Neural progenitor cell (in vitro differentiated cells): ENCODE results near the gene CD44. TPM values are rescaled to one million over a fixed set of nuclear protein-coding genes. Genes with fewer than 3 reads are reported as not detected.

Experiments
- DNase-seq: peaks from one replicate; pipeline ENCODE4 v3.0.0-alpha.2; 2016; ENCODE audit warnings: low spot score
- H2AFZ ChIP-seq: fragments of 200-600 bp; sonication (generic); replicated peaks from 2 replicates; pipeline ENCODE4 v1.6.1; 2016; ENCODE audit warnings: antibody characterized with exemption
- H3F3A ChIP-seq: fragments of 200-600 bp; sonication (generic); 2 replicates; pipeline ENCODE4 v1.6.1; 2016; ENCODE audit warnings: antibody characterized with exemption, low read depth
- H3K27ac ChIP-seq: fragments of 200-600 bp; sonication (generic); 2 replicates; pipeline ENCODE4 v1.5.1; 2016; ENCODE audit warnings: mild to moderate bottlenecking
- H3K27me3 ChIP-seq: fragments of 200-600 bp; sonication (generic); 2 replicates; pipeline ENCODE4 v1.6.1; 2016; ENCODE audit warnings: mild to moderate bottlenecking, moderate library complexity
- H3K36me3 ChIP-seq: fragments of 200-600 bp; sonication (generic); 2 replicates; pipeline ENCODE4 v1.5.1; 2016
- H3K4me1 ChIP-seq: fragments of 200-600 bp; sonication (generic); 2 replicates; pipeline ENCODE4 v1.6.1; 2016; ENCODE audit warnings: mixed run types
- H3K4me2 ChIP-seq: fragments of 200-600 bp; sonication (generic); 2 replicates; pipeline ENCODE4 v1.6.1; 2016
- H3K4me3 ChIP-seq: fragments of 200-600 bp; sonication (generic); 2 replicates; pipeline ENCODE4 v1.5.1; 2016
- H3K79me2 ChIP-seq: fragments of 200-600 bp; sonication (generic); 2 replicates; pipeline ENCODE4 v1.6.1; 2016; ENCODE audit warnings: low read depth
- H3K9ac ChIP-seq: fragments of 200-600 bp; sonication (generic); 2 replicates; pipeline ENCODE4 v1.6.1; 2016
- H3K9me3 ChIP-seq: fragments of 200-600 bp; sonication (generic); 2 replicates; pipeline ENCODE4 v1.5.1; 2016; ENCODE audit warnings: low read depth
- H4K20me1 ChIP-seq: fragments of 200-600 bp; sonication (generic); 2 replicates; pipeline ENCODE4 v1.6.1; 2016; ENCODE audit warnings: low read depth
- H3K27ac Mint-ChIP-seq: 3 replicates; pipeline ENCODE4 v1.8.0; 2021; ENCODE audit warnings: mixed read lengths
- H3K27me3 Mint-ChIP-seq: 2 replicates; pipeline ENCODE4 v1.8.0; 2022; ENCODE audit warnings: low read depth, mild to moderate bottlenecking, inconsistent platforms, moderate library complexity, mixed read lengths; ENCODE audit not compliant: insufficient read depth
- H3K36me3 Mint-ChIP-seq: 3 replicates; pipeline ENCODE4 v1.8.0; 2021; ENCODE audit warnings: mixed read lengths
- H3K4me1 Mint-ChIP-seq: 3 replicates; pipeline ENCODE4 v1.8.0; 2021; ENCODE audit warnings: mixed read lengths
- H3K4me3 Mint-ChIP-seq: 3 replicates; pipeline ENCODE4 v1.8.0; 2021; ENCODE audit warnings: mild to moderate bottlenecking, moderate library complexity, mixed read lengths
- H3K9me3 Mint-ChIP-seq: 3 replicates; pipeline ENCODE4 v1.8.0; 2020; ENCODE audit warnings: mixed read lengths
- EZH2 ChIP-seq: fragments of 200-600 bp; sonication (generic); IDR thresholded peaks from 2 replicates; pipeline ENCODE4 v1.6.1; 2017; ENCODE audit warnings: antibody characterized with exemption, mild to moderate bottlenecking, moderate library complexity
- EZH2phosphoT487 ChIP-seq: fragments of 200-600 bp; sonication (generic); IDR thresholded peaks from 2 replicates; pipeline ENCODE4 v1.6.1; 2017; ENCODE audit warnings: antibody characterized with exemption
- total RNA-seq: library from RNA; depleted of rRNA; stranded (reverse); fragments of >200 nt; gene quantifications from 2 replicates; pipeline ENCODE4 v1.2.3, GENCODE V29; 2015; ENCODE audit warnings: low replicate concordance
- TF ChIP-seq, protein P1 (sequence below): fragments of 200-600 bp; sonication (generic); IDR thresholded peaks from 2 replicates; pipeline ENCODE4 v1.5.1; 2017; ENCODE audit warnings: antibody characterized with exemption, mild to moderate bottlenecking

CD44 gene
- total RNA-seq, 1 donor from 2014 or later, result 1.4 TPM

DNA sequence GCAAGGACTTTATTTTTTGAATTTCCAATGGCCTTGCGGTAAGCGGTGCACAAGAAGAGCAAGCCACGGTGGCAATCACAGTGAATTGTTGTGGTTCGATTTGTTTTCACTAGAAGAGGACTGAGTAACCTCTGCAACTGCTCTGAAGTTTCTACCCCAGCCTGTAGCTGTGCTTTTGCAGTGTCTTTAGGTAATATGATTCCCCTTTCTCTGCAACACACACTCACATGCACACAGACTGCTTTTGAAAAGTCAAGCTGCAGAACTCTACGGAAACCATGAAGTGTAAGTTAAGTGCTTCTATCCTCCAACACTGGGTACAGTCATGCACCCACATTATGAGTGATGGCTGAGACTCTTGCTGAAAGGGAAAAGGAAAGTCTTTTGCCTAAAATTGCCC lies 38.4 kb downstream of the CD44 start:
- H3K4me1 ChIP-seq, result peaks cover 28% of the 10 kb centered on the region

DNA sequence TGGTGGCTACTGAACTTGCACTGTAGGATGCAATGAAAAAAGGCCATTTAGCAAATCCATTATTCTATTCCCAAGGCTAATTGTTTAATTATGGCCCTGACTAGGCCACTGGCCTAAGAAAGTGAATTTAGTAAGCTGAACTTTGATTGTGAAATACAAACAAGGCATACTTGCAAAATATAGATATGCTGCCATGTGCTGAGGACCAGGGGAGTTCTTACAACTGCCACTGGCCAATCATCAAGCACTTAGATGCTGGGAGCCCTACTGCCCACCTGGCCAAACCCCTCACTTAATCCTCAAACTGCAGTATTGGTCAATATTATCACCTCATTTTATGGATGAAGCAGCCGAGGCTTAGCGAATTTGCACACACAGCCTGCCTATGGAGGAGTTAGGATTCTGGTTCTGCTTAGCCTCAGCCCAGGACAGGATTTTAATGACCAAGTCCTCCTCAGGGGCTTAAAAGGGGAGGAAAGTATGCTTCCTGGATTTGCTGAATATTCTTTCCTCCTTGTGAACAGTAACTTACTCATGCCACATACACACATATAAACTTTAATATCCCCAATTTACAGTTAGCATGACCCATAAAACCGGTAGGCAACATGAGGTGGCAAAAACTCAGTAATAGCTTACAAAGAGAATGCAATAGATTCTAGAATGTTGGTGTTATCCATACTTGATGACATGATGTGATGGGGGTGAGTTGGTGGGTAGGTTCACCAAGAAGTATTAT lies 39.3 kb downstream of the CD44 start:
- no peak overlapping the region for H3K4me3 ChIP-seq
- peaks cover 51% of the 10 kb centered on the region for H3K4me1 Mint-ChIP-seq
- H3K27ac ChIP-seq, result no peak overlapping the region
- no peaks in the 10 kb centered on the region for H3K9me3 Mint-ChIP-seq
- no peaks in the 10 kb centered on the region for H3K27me3 Mint-ChIP-seq
- peaks cover 27% of the 10 kb centered on the region for H3K4me1 ChIP-seq
- H3F3A ChIP-seq, result no peaks in the 10 kb centered on the region
- no peak overlapping the region for H2AFZ ChIP-seq
- no peaks in the 10 kb centered on the region for H3K27me3 ChIP-seq
- no peak overlapping the region for H3K4me3 Mint-ChIP-seq
- no peak overlapping the region for H3K9ac ChIP-seq
- TF ChIP-seq EZH2phosphoT487 (no peak), EZH2 (no peak)
- TF ChIP-seq, protein P1, sequence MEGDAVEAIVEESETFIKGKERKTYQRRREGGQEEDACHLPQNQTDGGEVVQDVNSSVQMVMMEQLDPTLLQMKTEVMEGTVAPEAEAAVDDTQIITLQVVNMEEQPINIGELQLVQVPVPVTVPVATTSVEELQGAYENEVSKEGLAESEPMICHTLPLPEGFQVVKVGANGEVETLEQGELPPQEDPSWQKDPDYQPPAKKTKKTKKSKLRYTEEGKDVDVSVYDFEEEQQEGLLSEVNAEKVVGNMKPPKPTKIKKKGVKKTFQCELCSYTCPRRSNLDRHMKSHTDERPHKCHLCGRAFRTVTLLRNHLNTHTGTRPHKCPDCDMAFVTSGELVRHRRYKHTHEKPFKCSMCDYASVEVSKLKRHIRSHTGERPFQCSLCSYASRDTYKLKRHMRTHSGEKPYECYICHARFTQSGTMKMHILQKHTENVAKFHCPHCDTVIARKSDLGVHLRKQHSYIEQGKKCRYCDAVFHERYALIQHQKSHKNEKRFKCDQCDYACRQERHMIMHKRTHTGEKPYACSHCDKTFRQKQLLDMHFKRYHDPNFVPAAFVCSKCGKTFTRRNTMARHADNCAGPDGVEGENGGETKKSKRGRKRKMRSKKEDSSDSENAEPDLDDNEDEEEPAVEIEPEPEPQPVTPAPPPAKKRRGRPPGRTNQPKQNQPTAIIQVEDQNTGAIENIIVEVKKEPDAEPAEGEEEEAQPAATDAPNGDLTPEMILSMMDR, result no peak
- no peak for DNase-seq
- H3K9me3 ChIP-seq, result no peaks in the 10 kb centered on the region
- no peaks in the 10 kb centered on the region for H4K20me1 ChIP-seq
- H3K27ac Mint-ChIP-seq, result no peak overlapping the region
- no peaks in the 10 kb centered on the region for H3K36me3 ChIP-seq
- no peak overlapping the region for H3K4me2 ChIP-seq
- H3K36me3 Mint-ChIP-seq, result no peaks in the 10 kb centered on the region
- H3K79me2 ChIP-seq, result no peaks in the 10 kb centered on the region

More for the DNA sequence above, 38.4 kb downstream of the CD44 start:
- no peak overlapping the region for H3K4me2 ChIP-seq
- Mint-ChIP-seq H3K36me3 (no peaks in the 10 kb centered on the region), H3K27ac (no peak overlapping the region), H3K9me3 (no peaks in the 10 kb centered on the region), H3K27me3 (no peaks in the 10 kb centered on the region), H3K4me1 (peaks cover 45% of the 10 kb centered on the region), H3K4me3 (no peak overlapping the region)
- no peaks in the 10 kb centered on the region for H3K36me3 ChIP-seq
- peak overlapping the region; percentile 73 for H2AFZ ChIP-seq
- H3K27me3 ChIP-seq, result no peaks in the 10 kb centered on the region
- H4K20me1 ChIP-seq, result no peaks in the 10 kb centered on the region
- DNase-seq, result no peak
- H3K9ac ChIP-seq, result no peak overlapping the region
- no peaks in the 10 kb centered on the region for H3K79me2 ChIP-seq
- TF ChIP-seq EZH2 (no peak), EZH2phosphoT487 (no peak)
- TF ChIP-seq, protein P1, result no peak
- no peak overlapping the region for H3K27ac ChIP-seq
- H3K4me3 ChIP-seq, result no peak overlapping the region
- no peaks in the 10 kb centered on the region for H3K9me3 ChIP-seq
- no peaks in the 10 kb centered on the region for H3F3A ChIP-seq

DNA sequence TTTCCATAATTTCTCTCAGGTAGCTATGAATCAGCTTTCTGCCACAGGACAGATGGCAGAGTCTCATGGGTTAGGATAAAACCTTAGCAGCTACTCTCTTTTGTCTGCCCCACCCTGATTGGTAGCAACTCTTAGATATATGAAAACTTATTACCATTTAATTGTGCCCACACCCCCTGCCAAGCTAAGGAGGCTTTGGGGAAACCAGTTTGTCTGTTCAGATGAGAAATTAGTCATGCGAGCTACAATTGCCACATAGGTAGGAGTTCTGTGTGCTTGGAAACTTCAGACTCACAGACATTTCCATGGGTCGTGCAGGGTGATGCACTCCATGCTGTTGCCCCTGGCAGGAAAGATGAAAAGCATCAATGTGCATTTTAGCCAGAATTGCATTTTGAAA lies 39.9 kb downstream of the CD44 start:
- Histone ChIP-seq H3K9me3 (no peaks in the 10 kb centered on the region), H3K4me1 (peaks cover 30% of the 10 kb centered on the region), H3K9ac (no peak overlapping the region), H3K27me3 (no peaks in the 10 kb centered on the region), H3K79me2 (no peaks in the 10 kb centered on the region), H3K4me2 (no peak overlapping the region), H3K27ac (no peak overlapping the region), H3K36me3 (no peaks in the 10 kb centered on the region), H2AFZ (no peak overlapping the region), H3F3A (no peaks in the 10 kb centered on the region), H3K4me3 (no peak overlapping the region), H4K20me1 (no peaks in the 10 kb centered on the region)
- H3K9me3 Mint-ChIP-seq, result no peaks in the 10 kb centered on the region
- H3K27me3 Mint-ChIP-seq, result no peaks in the 10 kb centered on the region
- peak overlapping the region; percentile 15 for H3K27ac Mint-ChIP-seq
- TF ChIP-seq EZH2phosphoT487, result no peak
- TF ChIP-seq, protein P1, result no peak
- TF ChIP-seq EZH2, result no peak
- H3K36me3 Mint-ChIP-seq, result no peaks in the 10 kb centered on the region
- no peak for DNase-seq
- H3K4me3 Mint-ChIP-seq, result no peak overlapping the region
- H3K4me1 Mint-ChIP-seq, result peaks cover 57% of the 10 kb centered on the region
